Right lobe of liver (tissue), 4 donors: Measurements from ENCODE around the gene ZDHHC3.

Experiments used
- POLR2A ChIP-seq: fragments of 450-650 bp; IDR thresholded peaks from one replicate; pipeline ENCODE4 v1.6.1; 2017; ENCODE audit warnings: antibody characterized with exemption, mild to moderate bottlenecking
- TF ChIP-seq, protein P1 (sequence below), 4 donors: fragments of 200-600 bp in 3 of 4; fragments of 450-650 bp in 1 of 4; IDR thresholded peaks; one replicate each; pipeline versions ENCODE4 v1.5.1 to v1.8.0; 2016 to 2022; ENCODE audit warnings: antibody characterized with exemption in 4 of 4, mild to moderate bottlenecking in 2 of 4
- donor health status: DM: no; HTN: no; CAD: no.
- donor health status: DM: no; HTN: no; CAD: no.
- donor health status: DM: no; HTN: yes; CAD: no.

DNA sequence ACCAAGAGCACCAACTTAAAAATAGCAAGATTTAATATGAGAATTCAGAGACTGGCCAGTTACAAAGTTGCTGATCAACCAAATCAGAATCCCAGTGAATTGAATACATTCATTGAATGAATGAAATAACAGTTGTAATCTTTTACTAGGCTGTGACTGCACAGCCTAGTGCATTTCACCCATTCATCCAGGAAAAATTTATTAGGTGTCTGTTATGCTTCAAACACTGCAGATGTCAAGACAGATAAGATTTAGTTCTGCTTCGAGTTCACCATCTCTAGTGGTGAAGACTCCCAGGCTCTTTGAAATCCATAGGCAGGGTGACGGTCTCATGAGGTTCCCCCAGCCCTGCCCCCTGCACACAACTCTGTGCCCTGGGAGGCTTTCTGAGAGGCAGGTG, 72.7 kb downstream of the ZDHHC3 start:
- TF ChIP-seq, protein P1, sequence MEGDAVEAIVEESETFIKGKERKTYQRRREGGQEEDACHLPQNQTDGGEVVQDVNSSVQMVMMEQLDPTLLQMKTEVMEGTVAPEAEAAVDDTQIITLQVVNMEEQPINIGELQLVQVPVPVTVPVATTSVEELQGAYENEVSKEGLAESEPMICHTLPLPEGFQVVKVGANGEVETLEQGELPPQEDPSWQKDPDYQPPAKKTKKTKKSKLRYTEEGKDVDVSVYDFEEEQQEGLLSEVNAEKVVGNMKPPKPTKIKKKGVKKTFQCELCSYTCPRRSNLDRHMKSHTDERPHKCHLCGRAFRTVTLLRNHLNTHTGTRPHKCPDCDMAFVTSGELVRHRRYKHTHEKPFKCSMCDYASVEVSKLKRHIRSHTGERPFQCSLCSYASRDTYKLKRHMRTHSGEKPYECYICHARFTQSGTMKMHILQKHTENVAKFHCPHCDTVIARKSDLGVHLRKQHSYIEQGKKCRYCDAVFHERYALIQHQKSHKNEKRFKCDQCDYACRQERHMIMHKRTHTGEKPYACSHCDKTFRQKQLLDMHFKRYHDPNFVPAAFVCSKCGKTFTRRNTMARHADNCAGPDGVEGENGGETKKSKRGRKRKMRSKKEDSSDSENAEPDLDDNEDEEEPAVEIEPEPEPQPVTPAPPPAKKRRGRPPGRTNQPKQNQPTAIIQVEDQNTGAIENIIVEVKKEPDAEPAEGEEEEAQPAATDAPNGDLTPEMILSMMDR (IDR thresholded peaks at IDR 0.05) = no peak
- TF ChIP-seq POLR2A = no peak
